HepG2 (cell line): Measurements from ENCODE around the gene DGCR2. TPM values are rescaled to one million over a fixed set of nuclear protein-coding genes. Genes with fewer than 3 reads are reported as not detected.
A peak's percentile ranks its signal among the peaks of the same experiment; 100 is the strongest.

ENCODE experiments used
- ATAC-seq: fragments of 200-7000 bp; cut with Tn5 transposase; 3 replicates; pipeline ENCODE4 v1.9.1; 2020; ENCODE audit warnings: mild to moderate bottlenecking, moderate library complexity
- BruUV-seq: library from RNA; stranded (reverse); fragments of 400-500 nt; replicated peaks from 2 replicates; lab custom pipeline; 2021; lab: Mats Ljungman, UMichigan
- CTCF ChIA-PET: fragments of 300-600 bp; formaldehyde crosslinking; extraction: SDS; loops from one replicate; lab custom pipeline; 2021; ENCODE audit warnings: low total read pairs, inconsistent platforms, low intra/inter-chr PET ratio; lab: Yijun Ruan, JAX
- POLR2A ChIA-PET: fragments of 350-600 bp; sonication (Branson Sonifier 250); formaldehyde crosslinking; loops from one replicate; lab custom pipeline; 2020; ENCODE audit warnings: antibody characterized with exemption, inconsistent platforms; lab: Yijun Ruan, JAX
- DNase-seq: peaks from one replicate; pipeline ENCODE4 v3.0.0-alpha.2; 2015; ENCODE audit warnings: low spot score
- FAIRE-seq: peaks from 3 replicates; lab custom pipeline; 2011; peaks lifted over from hg19 to GRCh38; lab: Jason Lieb, UNC
- H2AFZ ChIP-seq: one replicate; pipeline ENCODE4 v1.6.1; 2011; ENCODE audit warnings: low read length, inconsistent platforms
- H3K27ac ChIP-seq: fragments of 300-600 bp; 3 replicates; pipeline ENCODE4 v1.8.0; 2011; ENCODE audit warnings: mixed run types, mild to moderate bottlenecking, mixed read lengths, low read length, inconsistent platforms; ENCODE audit not compliant: insufficient read depth; ENCODE audit errors: extremely low read length
- H3K27me3 ChIP-seq, 2 experiments: fragments of 200-600 bp in 1 of 2; 2 replicates in 1 of 2; 3 replicates in 1 of 2; pipeline versions ENCODE4 v1.6.0 to v1.8.0; 2011; ENCODE audit warnings: low read length in 2 of 2, mild to moderate bottlenecking in 2 of 2, moderate library complexity in 2 of 2, inconsistent platforms in 1 of 2; ENCODE audit not compliant: insufficient read depth in 2 of 2, control insufficient read depth in 1 of 2
- H3K36me3 ChIP-seq, 2 experiments: fragments of 200-600 bp in 1 of 2; replicated peaks in 1 of 2; 2 replicates in 1 of 2; 3 replicates in 1 of 2; pipeline versions ENCODE4 v1.5.1 to v1.8.0; 2011; ENCODE audit warnings: low read length in 2 of 2, inconsistent platforms in 1 of 2; ENCODE audit not compliant: insufficient read depth in 2 of 2, control insufficient read depth in 1 of 2
- H3K4me1 ChIP-seq: 2 replicates; pipeline ENCODE4 v1.5.1; 2012; ENCODE audit warnings: low read length, inconsistent platforms; ENCODE audit not compliant: insufficient read depth
- H3K4me2 ChIP-seq: 2 replicates; pipeline ENCODE4 v1.6.0; 2011; ENCODE audit warnings: low read depth, low read length, inconsistent platforms
- H3K4me3 ChIP-seq, 3 experiments: fragments of 200-600 bp in 1 of 3; sonication (generic), shearing (Covaris generic) in 1 of 3; replicated peaks in 1 of 3; 2 replicates each; pipeline ENCODE4 v1.5.1; 2011 to 2016; ENCODE audit warnings: low read length in 3 of 3, inconsistent platforms in 2 of 3, low read depth in 2 of 3, mild to moderate bottlenecking in 2 of 3, control low read depth in 1 of 3, mixed read lengths in 1 of 3; ENCODE audit not compliant: insufficient read depth in 1 of 3
- H3K79me2 ChIP-seq: one replicate; pipeline ENCODE4 v1.6.1; 2011; ENCODE audit warnings: low read length, inconsistent platforms; ENCODE audit not compliant: insufficient read depth
- H3K9ac ChIP-seq: 2 replicates; pipeline ENCODE4 v1.6.0; 2011; ENCODE audit warnings: mild to moderate bottlenecking, low read depth, low read length, inconsistent platforms; ENCODE audit not compliant: insufficient read depth
- H3K9me3 ChIP-seq: 2 replicates; pipeline ENCODE4 v1.5.1; 2012; ENCODE audit warnings: mild to moderate bottlenecking, low read length
- H4K20me1 ChIP-seq: 2 replicates; pipeline ENCODE4 v1.6.0; 2011; ENCODE audit warnings: inconsistent platforms, mild to moderate bottlenecking, low read length, moderate library complexity; ENCODE audit not compliant: insufficient read depth
- CHCHD3 ChIP-seq: sonication (generic); formaldehyde crosslinking; IDR thresholded peaks from 2 replicates; pipeline ENCODE4 v1.8.0; 2022; ENCODE audit warnings: mild to moderate bottlenecking, missing genetic modification reagents, moderate library complexity
- PAX8 ChIP-seq: sonication (generic); formaldehyde crosslinking; IDR thresholded peaks from 2 replicates; pipeline ENCODE4 v1.8.0; 2022; ENCODE audit warnings: mild to moderate bottlenecking, missing genetic modification reagents, borderline replicate concordance
- PCBP1 ChIP-seq: fragments of 200-400 bp; formaldehyde crosslinking; IDR thresholded peaks from 2 replicates; pipeline ENCODE4 v1.6.1; 2017; ENCODE audit warnings: mild to moderate bottlenecking, low read depth, low read length, borderline replicate concordance
- RNF2 ChIP-seq: fragments of 450-650 bp; conservative IDR thresholded peaks from 2 replicates; pipeline ENCODE4 v1.6.1; 2016; ENCODE audit warnings: low read depth
- ZNF10 ChIP-seq: sonication (generic); formaldehyde crosslinking; IDR thresholded peaks from 2 replicates; pipeline ENCODE4 v1.4.0; 2020; ENCODE audit warnings: mild to moderate bottlenecking, low read depth, missing genetic modification reagents, borderline replicate concordance
- ZNF33B ChIP-seq: sonication (generic); formaldehyde crosslinking; IDR thresholded peaks from 2 replicates; pipeline ENCODE4 v1.5.1; 2020; ENCODE audit warnings: mild to moderate bottlenecking, missing genetic modification reagents
- ZNF558 ChIP-seq: sonication (generic); formaldehyde crosslinking; IDR thresholded peaks from 2 replicates; pipeline ENCODE4 v1.9.0; 2022; ENCODE audit warnings: mild to moderate bottlenecking, missing genetic modification reagents, borderline replicate concordance
- ZNF577 ChIP-seq: sonication (generic); formaldehyde crosslinking; IDR thresholded peaks from 2 replicates; pipeline ENCODE4 v1.4.0; 2020; ENCODE audit warnings: mild to moderate bottlenecking, low read depth, missing genetic modification reagents, borderline replicate concordance
- WGBS: methylation state at CpG from one replicate; pipeline ENCODE4 v1.1.6; 2017; ENCODE audit warnings: low lambda C conversion rate; 5-methylcytosine and 5-hydroxymethylcytosine counted together
- in situ Hi-C: cut with HindIII; loops from 2 replicates; pipeline ENCODE4 v1.10.0; 2017; ENCODE audit warnings: low pct_unique_long_range_greater_than_20kb; ENCODE audit not compliant: extremely low pct_ligation_motif_present
- intact Hi-C: fragments of 100-400 bp; cut with micrococcal nuclease; formaldehyde crosslinking; loops from one replicate; pipeline ENCODE4 v1.10.0; 2022; ENCODE audit not compliant: unreplicated experiment
- polyA plus RNA-seq, 8 experiments: library from polyadenylated mRNA; depleted of rRNA in 3 of 8; stranded (reverse) in 7 of 8; unstranded in 1 of 8; fragments of >200 nt; fragmentation: Illumina TruSeq in 4 of 8; extraction: Trizol in 4 of 8; gene quantifications; 2 replicates each; pipeline versions ENCODE4 v1.2.1 to v1.2.3, GENCODE V29; 2011 to 2016; ENCODE audit warnings: low read depth in 4 of 8, missing spikeins in 1 of 8, mixed read lengths in 1 of 8; ENCODE audit not compliant: insufficient read depth in 1 of 8
- total RNA-seq, 5 experiments: library from RNA; depleted of rRNA; stranded (reverse); fragments of >200 nt; fragmentation: Illumina TruSeq; extraction: Trizol; gene quantifications; 2 replicates each; pipeline ENCODE4 v1.2.3, GENCODE V29; 2016; ENCODE audit warnings: low read depth in 1 of 5
- TF ChIP-seq, protein P1 (sequence below): IDR thresholded peaks from 2 replicates; pipeline ENCODE4 v1.6.1; 2016; ENCODE audit warnings: low read depth, borderline replicate concordance
- TF ChIP-seq, protein P2 (sequence below): sonication (generic); formaldehyde crosslinking; IDR thresholded peaks from 2 replicates; pipeline ENCODE4 v1.5.1; 2020; ENCODE audit warnings: missing genetic modification reagents, mild to moderate bottlenecking, borderline replicate concordance
- TF ChIP-seq, protein P3 (sequence below): sonication (generic); formaldehyde crosslinking; conservative IDR thresholded peaks from 2 replicates; pipeline ENCODE4 v1.4.0; 2020; ENCODE audit warnings: missing genetic modification reagents
- TF ChIP-seq, protein P4 (sequence below): IDR thresholded peaks from 2 replicates; pipeline ENCODE4 v1.6.1; 2016; ENCODE audit warnings: control low read depth
- TF ChIP-seq, protein P5 (sequence below): sonication (generic); formaldehyde crosslinking; IDR thresholded peaks from 2 replicates; pipeline ENCODE4 v1.8.1; 2022; ENCODE audit warnings: low read depth, mild to moderate bottlenecking, missing genetic modification reagents
- TF ChIP-seq, protein P6 (sequence below): IDR thresholded peaks from 2 replicates; pipeline ENCODE4 v1.6.1; 2016; ENCODE audit warnings: low read depth, control low read depth

Gene DGCR2
- total and polyA plus RNA-seq, 2 of the 13 experiments (the other 11 are each of a cell fraction or from before 2014, with no cell fraction given): 23.1 to 35.3 TPM

DNA sequence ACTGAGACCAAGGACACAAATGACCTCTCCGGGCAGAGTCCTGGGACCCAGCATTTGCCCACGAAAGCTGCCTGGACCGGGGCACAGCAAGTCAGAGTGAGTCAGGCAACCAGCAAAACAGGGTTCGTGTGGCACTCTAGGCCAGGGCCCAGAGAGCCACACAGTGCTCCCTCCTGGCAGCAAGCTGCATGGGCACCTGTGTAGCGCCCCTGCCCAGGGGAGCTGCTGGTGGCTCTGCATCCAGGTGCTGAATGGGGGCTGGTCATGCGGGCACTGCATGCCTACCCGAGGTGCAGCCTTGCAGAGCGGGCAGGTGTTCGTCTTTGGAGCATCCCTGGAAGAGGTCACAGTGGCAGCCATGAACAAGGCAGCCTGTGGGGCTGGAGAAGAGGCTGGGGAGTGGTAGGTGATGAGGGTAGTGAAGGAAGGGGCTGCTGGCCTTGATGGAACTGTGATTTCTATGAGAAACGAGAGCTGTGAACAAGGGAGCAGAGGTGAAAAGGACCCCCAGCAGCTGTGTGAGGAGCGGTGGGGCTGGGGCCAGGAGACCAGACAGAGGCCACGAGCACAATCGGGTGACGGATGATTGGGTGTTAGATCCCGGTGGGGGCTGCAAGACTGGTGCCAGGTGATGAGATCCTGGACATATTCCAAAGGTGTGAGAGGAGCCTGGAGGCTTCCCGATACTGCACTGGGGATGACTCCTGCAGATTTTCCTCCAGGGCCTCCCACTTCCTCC lies 63.3 kb downstream of the DGCR2 start:
- Histone ChIP-seq H3K36me3 (peaks cover 27 to 77% of the 10 kb centered on the region in 2 experiments; a peak in 4 of 5 replicates), H3K27me3 (no peaks in the 10 kb centered on the region), H3K9ac (no peak overlapping the region), H2AFZ (no peak overlapping the region), H3K4me1 (peaks cover 11% of the 10 kb centered on the region; the same call in 1 of the 2 replicates), H4K20me1 (no peaks in the 10 kb centered on the region), H3K9me3 (no peaks in the 10 kb centered on the region), H3K27ac (no peak overlapping the region), H3K4me2 (no peak overlapping the region), H3K79me2 (no peaks in the 10 kb centered on the region), H3K4me3 (no peak overlapping the region)
- FAIRE-seq (no peak), DNase-seq (no peak), ATAC-seq (peak; percentile 48)
- BruUV-seq: no TSS peak
- in situ Hi-C loops: no loop called here
- WGBS: 97% methylated on average over 12 of the region's 16 CpGs
- intact Hi-C loops: no loop called here
- ChIA-PET CTCF (no interaction called here), POLR2A (no interaction called here)
- TF ChIP-seq PAX8 (CRISPR knock-in tag): no peak
- TF ChIP-seq ZNF577: no peak
- TF ChIP-seq ZNF558 (CRISPR knock-in tag): no peak
- TF ChIP-seq CHCHD3: no peak
- TF ChIP-seq, protein P1, sequence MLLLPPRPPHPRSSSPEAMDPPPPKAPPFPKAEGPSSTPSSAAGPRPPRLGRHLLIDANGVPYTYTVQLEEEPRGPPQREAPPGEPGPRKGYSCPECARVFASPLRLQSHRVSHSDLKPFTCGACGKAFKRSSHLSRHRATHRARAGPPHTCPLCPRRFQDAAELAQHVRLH: no peak
- TF ChIP-seq, protein P2, sequence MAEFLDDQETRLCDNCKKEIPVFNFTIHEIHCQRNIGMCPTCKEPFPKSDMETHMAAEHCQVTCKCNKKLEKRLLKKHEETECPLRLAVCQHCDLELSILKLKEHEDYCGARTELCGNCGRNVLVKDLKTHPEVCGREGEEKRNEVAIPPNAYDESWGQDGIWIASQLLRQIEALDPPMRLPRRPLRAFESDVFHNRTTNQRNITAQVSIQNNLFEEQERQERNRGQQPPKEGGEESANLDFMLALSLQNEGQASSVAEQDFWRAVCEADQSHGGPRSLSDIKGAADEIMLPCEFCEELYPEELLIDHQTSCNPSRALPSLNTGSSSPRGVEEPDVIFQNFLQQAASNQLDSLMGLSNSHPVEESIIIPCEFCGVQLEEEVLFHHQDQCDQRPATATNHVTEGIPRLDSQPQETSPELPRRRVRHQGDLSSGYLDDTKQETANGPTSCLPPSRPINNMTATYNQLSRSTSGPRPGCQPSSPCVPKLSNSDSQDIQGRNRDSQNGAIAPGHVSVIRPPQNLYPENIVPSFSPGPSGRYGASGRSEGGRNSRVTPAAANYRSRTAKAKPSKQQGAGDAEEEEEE (CRISPR knock-in tag): no peak
- TF ChIP-seq RNF2: no peak
- TF ChIP-seq, protein P3, sequence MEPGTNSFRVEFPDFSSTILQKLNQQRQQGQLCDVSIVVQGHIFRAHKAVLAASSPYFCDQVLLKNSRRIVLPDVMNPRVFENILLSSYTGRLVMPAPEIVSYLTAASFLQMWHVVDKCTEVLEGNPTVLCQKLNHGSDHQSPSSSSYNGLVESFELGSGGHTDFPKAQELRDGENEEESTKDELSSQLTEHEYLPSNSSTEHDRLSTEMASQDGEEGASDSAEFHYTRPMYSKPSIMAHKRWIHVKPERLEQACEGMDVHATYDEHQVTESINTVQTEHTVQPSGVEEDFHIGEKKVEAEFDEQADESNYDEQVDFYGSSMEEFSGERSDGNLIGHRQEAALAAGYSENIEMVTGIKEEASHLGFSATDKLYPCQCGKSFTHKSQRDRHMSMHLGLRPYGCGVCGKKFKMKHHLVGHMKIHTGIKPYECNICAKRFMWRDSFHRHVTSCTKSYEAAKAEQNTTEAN (CRISPR knock-in tag): no peak
- no peak for TF ChIP-seq PCBP1
- TF ChIP-seq, protein P4, sequence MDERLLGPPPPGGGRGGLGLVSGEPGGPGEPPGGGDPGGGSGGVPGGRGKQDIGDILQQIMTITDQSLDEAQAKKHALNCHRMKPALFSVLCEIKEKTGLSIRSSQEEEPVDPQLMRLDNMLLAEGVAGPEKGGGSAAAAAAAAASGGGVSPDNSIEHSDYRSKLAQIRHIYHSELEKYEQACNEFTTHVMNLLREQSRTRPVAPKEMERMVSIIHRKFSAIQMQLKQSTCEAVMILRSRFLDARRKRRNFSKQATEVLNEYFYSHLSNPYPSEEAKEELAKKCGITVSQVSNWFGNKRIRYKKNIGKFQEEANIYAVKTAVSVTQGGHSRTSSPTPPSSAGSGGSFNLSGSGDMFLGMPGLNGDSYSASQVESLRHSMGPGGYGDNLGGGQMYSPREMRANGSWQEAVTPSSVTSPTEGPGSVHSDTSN (CRISPR knock-in tag): no peak
- TF ChIP-seq, protein P5, sequence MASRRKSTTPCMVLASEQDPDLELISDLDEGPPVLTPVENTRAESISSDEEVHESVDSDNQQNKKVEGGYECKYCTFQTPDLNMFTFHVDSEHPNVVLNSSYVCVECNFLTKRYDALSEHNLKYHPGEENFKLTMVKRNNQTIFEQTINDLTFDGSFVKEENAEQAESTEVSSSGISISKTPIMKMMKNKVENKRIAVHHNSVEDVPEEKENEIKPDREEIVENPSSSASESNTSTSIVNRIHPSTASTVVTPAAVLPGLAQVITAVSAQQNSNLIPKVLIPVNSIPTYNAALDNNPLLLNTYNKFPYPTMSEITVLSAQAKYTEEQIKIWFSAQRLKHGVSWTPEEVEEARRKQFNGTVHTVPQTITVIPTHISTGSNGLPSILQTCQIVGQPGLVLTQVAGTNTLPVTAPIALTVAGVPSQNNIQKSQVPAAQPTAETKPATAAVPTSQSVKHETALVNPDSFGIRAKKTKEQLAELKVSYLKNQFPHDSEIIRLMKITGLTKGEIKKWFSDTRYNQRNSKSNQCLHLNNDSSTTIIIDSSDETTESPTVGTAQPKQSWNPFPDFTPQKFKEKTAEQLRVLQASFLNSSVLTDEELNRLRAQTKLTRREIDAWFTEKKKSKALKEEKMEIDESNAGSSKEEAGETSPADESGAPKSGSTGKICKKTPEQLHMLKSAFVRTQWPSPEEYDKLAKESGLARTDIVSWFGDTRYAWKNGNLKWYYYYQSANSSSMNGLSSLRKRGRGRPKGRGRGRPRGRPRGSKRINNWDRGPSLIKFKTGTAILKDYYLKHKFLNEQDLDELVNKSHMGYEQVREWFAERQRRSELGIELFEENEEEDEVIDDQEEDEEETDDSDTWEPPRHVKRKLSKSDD (CRISPR knock-in tag): no peak
- TF ChIP-seq, protein P6, sequence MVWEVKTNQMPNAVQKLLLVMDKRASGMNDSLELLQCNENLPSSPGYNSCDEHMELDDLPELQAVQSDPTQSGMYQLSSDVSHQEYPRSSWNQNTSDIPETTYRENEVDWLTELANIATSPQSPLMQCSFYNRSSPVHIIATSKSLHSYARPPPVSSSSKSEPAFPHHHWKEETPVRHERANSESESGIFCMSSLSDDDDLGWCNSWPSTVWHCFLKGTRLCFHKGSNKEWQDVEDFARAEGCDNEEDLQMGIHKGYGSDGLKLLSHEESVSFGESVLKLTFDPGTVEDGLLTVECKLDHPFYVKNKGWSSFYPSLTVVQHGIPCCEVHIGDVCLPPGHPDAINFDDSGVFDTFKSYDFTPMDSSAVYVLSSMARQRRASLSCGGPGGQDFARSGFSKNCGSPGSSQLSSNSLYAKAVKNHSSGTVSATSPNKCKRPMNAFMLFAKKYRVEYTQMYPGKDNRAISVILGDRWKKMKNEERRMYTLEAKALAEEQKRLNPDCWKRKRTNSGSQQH (CRISPR knock-in tag): no peak
- TF ChIP-seq ZNF10: no peak
- no peak for TF ChIP-seq ZNF33B
